K562 (cell line): ENCODE data around the gene CTBS. TPM values are rescaled to one million over a fixed set of nuclear protein-coding genes. Genes with fewer than 3 reads are reported as not detected.

ENCODE experiments used
- ARHGAP35 ChIP-seq: fragments of 450-650 bp; IDR thresholded peaks from 2 replicates; pipeline ENCODE4 v1.6.1; 2018; ENCODE audit not compliant: partially characterized antibody
- ATF1 ChIP-seq, 2 experiments: fragments of 450-650 bp in 1 of 2; IDR thresholded peaks; 2 replicates each; pipeline ENCODE4 v1.6.1; 2016; ENCODE audit warnings: missing compliant biosample characterization in 1 of 2, missing genetic modification characterization in 1 of 2
- BRD4 ChIP-seq: fragments of 200-600 bp; sonication (generic); IDR thresholded peaks from 2 replicates; pipeline ENCODE4 v1.6.1; 2017; ENCODE audit warnings: inconsistent platforms
- DDX20 ChIP-seq: fragments of 450-650 bp; IDR thresholded peaks from 2 replicates; pipeline ENCODE4 v1.6.1; 2016; ENCODE audit warnings: missing genetic modification characterization, low read depth, mild to moderate bottlenecking, missing compliant biosample characterization, moderate library complexity
- E2F5 ChIP-seq: sonication (generic); formaldehyde crosslinking; IDR thresholded peaks from 2 replicates; pipeline ENCODE4 v1.8.0; 2022; ENCODE audit warnings: mild to moderate bottlenecking, missing genetic modification reagents
- FUS ChIP-seq: fragments of 200-400 bp; formaldehyde crosslinking; optimal IDR thresholded peaks from 2 replicates; pipeline ENCODE3; 2017; ENCODE audit warnings: low read depth, low read length
- GATAD2A ChIP-seq: fragments of 450-650 bp; IDR thresholded peaks from 2 replicates; pipeline ENCODE4 v1.6.1; 2017
- HMBOX1 ChIP-seq: sonication (generic); IDR thresholded peaks from 2 replicates; pipeline ENCODE4 v1.6.1; 2016
- NCOA4 ChIP-seq: fragments of 450-650 bp; IDR thresholded peaks from 2 replicates; pipeline ENCODE4 v1.6.1; 2018; ENCODE audit warnings: mild to moderate bottlenecking; ENCODE audit not compliant: partially characterized antibody
- NFE2 ChIP-seq: IDR thresholded peaks from 2 replicates; pipeline ENCODE4 v1.6.1; 2014; ENCODE audit warnings: antibody characterized with exemption, low read depth
- PHF8 ChIP-seq: fragments of 200-600 bp; sonication (generic); IDR thresholded peaks from 2 replicates; pipeline ENCODE4 v1.6.1; 2012; ENCODE audit warnings: mixed run types, mild to moderate bottlenecking, inconsistent platforms, low read length, moderate library complexity, borderline replicate concordance
- POLR2A ChIP-seq: fragments of 450-650 bp; conservative IDR thresholded peaks from 2 replicates; pipeline ENCODE4 v1.6.1; 2016
- SIN3B ChIP-seq: fragments of 450-650 bp; IDR thresholded peaks from 2 replicates; pipeline ENCODE4 v1.6.1; 2017; ENCODE audit warnings: low read depth, mild to moderate bottlenecking, moderate library complexity
- U2AF1 ChIP-seq: fragments of 200-400 bp; formaldehyde crosslinking; optimal IDR thresholded peaks from 2 replicates; pipeline ENCODE3; 2017; ENCODE audit warnings: mild to moderate bottlenecking, low read depth, low read length, moderate library complexity
- UBTF ChIP-seq, 2 experiments: IDR thresholded peaks; 2 replicates each; pipeline ENCODE4 v1.6.1; 2012; ENCODE audit warnings: improper control_type of control experiment in 2 of 2, low read depth in 2 of 2, low read length in 2 of 2, borderline replicate concordance in 1 of 2
- USF2 ChIP-seq: sonication (generic); formaldehyde crosslinking; IDR thresholded peaks from 2 replicates; pipeline ENCODE4 v1.5.0; 2020; ENCODE audit warnings: missing genetic modification reagents
- YBX1 ChIP-seq: fragments of 450-650 bp; IDR thresholded peaks from 2 replicates; pipeline ENCODE4 v1.7.1; 2016; ENCODE audit warnings: mild to moderate bottlenecking
- ZKSCAN3 ChIP-seq: fragments of 250-450 bp; sonication (Bioruptor Pico); IDR thresholded peaks from 2 replicates; pipeline ENCODE4 v1.4.0; 2020
- ZNF121 ChIP-seq: sonication (generic); formaldehyde crosslinking; conservative IDR thresholded peaks from 2 replicates; pipeline ENCODE4 v1.8.0; 2022; ENCODE audit warnings: missing genetic modification reagents
- ZNF431 ChIP-seq: sonication (generic); formaldehyde crosslinking; IDR thresholded peaks from 2 replicates; pipeline ENCODE4 v1.8.0; 2022; ENCODE audit warnings: mild to moderate bottlenecking, missing genetic modification reagents
- ZNF511 ChIP-seq: sonication (generic); formaldehyde crosslinking; IDR thresholded peaks from 2 replicates; pipeline ENCODE4 v1.8.0; 2022; ENCODE audit warnings: mild to moderate bottlenecking, missing genetic modification reagents
- ZNF512 ChIP-seq: IDR thresholded peaks from 2 replicates; pipeline ENCODE4 v1.6.1; 2016; ENCODE audit warnings: missing genetic modification characterization, missing compliant biosample characterization
- ZNF764 ChIP-seq: fragments of 250-450 bp; sonication (Bioruptor Pico); IDR thresholded peaks from 2 replicates; pipeline ENCODE4 v1.4.0; 2020; ENCODE audit warnings: low read depth, mild to moderate bottlenecking, moderate library complexity
- polyA plus RNA-seq, 8 experiments: library from polyadenylated mRNA; depleted of rRNA in 4 of 8; stranded (reverse) in 5 of 8; unstranded in 3 of 8; fragments of >200 nt; fragmentation: Nextera tagmentation in 2 of 8; fragmentation: Illumina TruSeq in 1 of 8; extraction: Ambion mirVana in 2 of 8; extraction: Trizol in 1 of 8; gene quantifications; 2 replicates each; pipeline versions ENCODE4 v1.2.1 to v1.2.3, GENCODE V29; 2011 to 2014; ENCODE audit warnings: inconsistent platforms in 1 of 8, missing spikeins in 1 of 8
- total RNA-seq, 7 experiments: library from RNA; depleted of rRNA in 6 of 7; stranded (reverse); fragments of >200 nt in 6 of 7; fragmentation: Illumina TruSeq in 2 of 7; extraction: Trizol in 2 of 7; gene quantifications; 2 replicates each; pipeline versions ENCODE4 v1.2.1 to v1.2.3, GENCODE V29; 2011 to 2021; ENCODE audit warnings: low replicate concordance in 1 of 7

Gene CTBS
- total and polyA plus RNA-seq, 9 of the 15 experiments (the other 6 are each of a cell fraction or from before 2014, with no cell fraction given): 3.0 to 19.8 (median 9.9) TPM

GRCh38 chr1:84620720-84621313, 46.6 kb upstream of the CTBS start (continued):
- TF ChIP-seq USF2 (no peak), GATAD2A (no peak), BRD4 (no peak), ARHGAP35 (no peak), NCOA4 (no peak), E2F5 (CRISPR knock-in tag) (0 out of 2 replicates have a peak, but pooled peaks have one; percentile 52), U2AF1 (no peak), POLR2A (peak; percentile 68), ZNF512 (tag) (no peak), UBTF (IDR thresholded peaks at IDR 0.05; ENCODE audit: borderline replicate concordance in 1 of 2, low read depth in 2 of 2, low read length in 2 of 2) (peak; percentile 60 to 81; a peak in 2 of 4 replicates), FUS (peak; percentile 23), ZNF431 (CRISPR knock-in tag) (no peak), DDX20 (tag) (no peak), ATF1 (CRISPR knock-in tag; IDR thresholded peaks at IDR 0.05) (no peak), ATF1 (tag; IDR thresholded peaks at IDR 0.05) (peak; percentile 56), PHF8 (peak; percentile 69; the same call in 1 of the 2 replicates), ZNF511 (CRISPR knock-in tag) (peak; percentile 79), ZNF121 (no peak), YBX1 (no peak), ZNF764 (no peak), NFE2 (no peak), ZKSCAN3 (CRISPR knock-in tag) (no peak), HMBOX1 (no peak), SIN3B (0 out of 2 replicates have a peak, but pooled peaks have one; percentile 54)
